BJ (cell line): ENCODE measurements around the gene KDM2A. TPM values are rescaled to one million over a fixed set of nuclear protein-coding genes. Genes with fewer than 3 reads are reported as not detected.
"Not testable (repeated sequence)": the region's sequence is repeated elsewhere in the genome, so short reads cannot be mapped to it uniquely, and the experiment has no call there.

ENCODE experiments used
- CTCF ChIA-PET: fragments of 350-600 bp; formaldehyde crosslinking; extraction: SDS; loops from one replicate; lab custom pipeline; 2021; ENCODE audit warnings: antibody characterized with exemption, inconsistent platforms; lab: Yijun Ruan, JAX
- POLR2A ChIA-PET: fragments of 300-600 bp; sonication (Branson Sonifier 250); formaldehyde crosslinking; extraction: SDS; loops from one replicate; lab custom pipeline; 2021; ENCODE audit warnings: antibody characterized with exemption; lab: Charles Lee
- DNase-seq: peaks from one replicate; pipeline ENCODE4 v3.0.0-alpha.2; 2011; ENCODE audit warnings: low read depth
- H3K27me3 ChIP-seq: 2 replicates; pipeline ENCODE4 v1.6.0; 2011; ENCODE audit warnings: low read length; ENCODE audit not compliant: control insufficient read depth, insufficient read depth
- H3K36me3 ChIP-seq: 2 replicates; pipeline ENCODE4 v1.5.1; 2011; ENCODE audit warnings: low read length; ENCODE audit not compliant: control insufficient read depth, insufficient read depth
- H3K4me3 ChIP-seq: 2 replicates; pipeline ENCODE4 v1.5.1; 2011; ENCODE audit warnings: low read depth, mild to moderate bottlenecking, control low read depth, low read length
- CTCF ChIP-seq: IDR thresholded peaks from 2 replicates; pipeline ENCODE4 v1.5.1; 2011; ENCODE audit warnings: low read depth, mild to moderate bottlenecking, control low read depth, inconsistent platforms, low read length, moderate library complexity; ENCODE audit not compliant: insufficient read depth
- polyA plus RNA-seq: library from polyadenylated mRNA; depleted of rRNA; stranded (reverse); fragments of >200 nt; gene quantifications from 2 replicates; pipeline ENCODE4 v1.2.3, GENCODE V29; 2011

The KDM2A gene
- polyA plus RNA-seq, 1 experiment: 63.5 TPM

- 0 out of 2 replicates have a peak, but pooled peaks cover 1% of the 10 kb centered on the region for H3K36me3 ChIP-seq
- POLR2A ChIA-PET: interaction anchor here (0.6 kb wide), 1 partner anchor 12 kb away, joined by 3 read pairs; no protein-coding TSS in a partner anchor
- no peak overlapping the region for H3K4me3 ChIP-seq
- CTCF ChIA-PET: no interaction called here
- DNase-seq: no peak
- no peaks in the 10 kb centered on the region for H3K27me3 ChIP-seq
- no peak for TF ChIP-seq CTCF
Observed at GRCh38 chr11:67165623-67166022, 46.6 kb downstream of the KDM2A start.

GRCh38 chr11:67167091-67167490 lies 48.0 kb downstream of the KDM2A start:
- no peak for TF ChIP-seq CTCF
- ChIA-PET CTCF (interaction anchor here (1.2 to 1.3 kb wide), 2 partner anchors 12 to 86 kb away, joined by 4 to 15 read pairs; no protein-coding TSS in a partner anchor), POLR2A (no interaction called here)
- no peak overlapping the region for H3K4me3 ChIP-seq
- H3K36me3 ChIP-seq: 0 out of 2 replicates have a peak, but pooled peaks cover 1% of the 10 kb centered on the region
- no peak for DNase-seq
- H3K27me3 ChIP-seq: no peaks in the 10 kb centered on the region

GRCh38 chr11:67167719-67168118 lies 48.7 kb downstream of the KDM2A start:
- 0 out of 2 replicates have a peak, but pooled peaks cover 1% of the 10 kb centered on the region for H3K36me3 ChIP-seq
- ChIA-PET CTCF (interaction anchor here (1.2 to 1.7 kb wide), 3 partner anchors 10 to 87 kb away, joined by 4 to 15 read pairs (median 4); no protein-coding TSS in a partner anchor), POLR2A (no interaction called here)
- no peak for DNase-seq
- TF ChIP-seq CTCF: no peak
- no peak overlapping the region for H3K4me3 ChIP-seq
- H3K27me3 ChIP-seq: no peaks in the 10 kb centered on the region

GRCh38 chr11:67168911-67169310 lies 49.8 kb downstream of the KDM2A start:
- H3K27me3 ChIP-seq, DNase-seq, H3K36me3 ChIP-seq, POLR2A ChIA-PET, H3K4me3 ChIP-seq: not testable (repeated sequence)
- CTCF ChIA-PET: interaction anchor here (0.6 to 1.7 kb wide), 3 partner anchors 8 to 84 kb away, joined by 3 to 4 read pairs (median 3); no protein-coding TSS in a partner anchor

- no peak for TF ChIP-seq CTCF
- CTCF ChIA-PET: no interaction called here
- no peak for DNase-seq
- no peaks in the 10 kb centered on the region for H3K27me3 ChIP-seq
- no peaks in the 10 kb centered on the region for H3K36me3 ChIP-seq
- POLR2A ChIA-PET: no interaction called here
- H3K4me3 ChIP-seq: no peak overlapping the region
Observed at GRCh38 chr11:67174311-67174710, 55.2 kb downstream of the KDM2A start.
